Calu3 (cell line): ENCODE results near the gene HIRA. TPM values are rescaled to one million over a fixed set of nuclear protein-coding genes. Genes with fewer than 3 reads are reported as not detected.

Experiments used
- BruUV-seq: library from RNA; stranded (reverse); fragments of 400-500 nt; replicated peaks from 2 replicates; lab custom pipeline; 2021; lab: Mats Ljungman, UMichigan
- CTCF ChIA-PET: fragments of 300-600 bp; sonication (Branson Sonifier 250); formaldehyde crosslinking; loops from one replicate; lab custom pipeline; 2022; ENCODE audit warnings: antibody characterized with exemption; lab: Charles Lee
- DNase-seq: peaks from one replicate; pipeline ENCODE4 v3.0.0; 2022
- H3K27ac Mint-ChIP-seq: one replicate; pipeline ENCODE4 v1.8.0; 2022; ENCODE audit warnings: mixed read lengths; ENCODE audit not compliant: unreplicated experiment
- H3K27me3 Mint-ChIP-seq: one replicate; pipeline ENCODE4 v1.8.0; 2022; ENCODE audit warnings: mixed read lengths; ENCODE audit not compliant: unreplicated experiment
- H3K36me3 Mint-ChIP-seq: one replicate; pipeline ENCODE4 v1.8.0; 2022; ENCODE audit warnings: mild to moderate bottlenecking, moderate library complexity, mixed read lengths; ENCODE audit not compliant: insufficient read depth, unreplicated experiment
- H3K4me1 Mint-ChIP-seq: one replicate; pipeline ENCODE4 v1.8.0; 2022; ENCODE audit warnings: mild to moderate bottlenecking, low read depth, mixed read lengths; ENCODE audit not compliant: unreplicated experiment
- H3K4me3 Mint-ChIP-seq: one replicate; pipeline ENCODE4 v1.8.0; 2022; ENCODE audit warnings: mild to moderate bottlenecking, low read depth, moderate library complexity, mixed read lengths; ENCODE audit not compliant: unreplicated experiment
- H3K9me3 Mint-ChIP-seq: one replicate; pipeline ENCODE4 v1.8.0; 2022; ENCODE audit warnings: low read depth, mixed read lengths; ENCODE audit not compliant: unreplicated experiment
- intact Hi-C: fragments of 100-400 bp; cut with micrococcal nuclease; formaldehyde crosslinking; loops from one replicate; pipeline ENCODE4 v1.10.0; 2022; ENCODE audit not compliant: unreplicated experiment
- total RNA-seq: library from RNA; stranded (reverse); gene quantifications from 2 replicates; pipeline ENCODE4 v1.2.3, GENCODE V29; 2022
- TF ChIP-seq, protein P1 (sequence below): fragments of 200-600 bp; IDR thresholded peaks from one replicate; pipeline ENCODE4 v1.8.0; 2022; ENCODE audit warnings: antibody characterized with exemption; ENCODE audit not compliant: unreplicated experiment

The HIRA gene
- total RNA-seq, 1 experiment from 2014 or later, result 36.4 TPM

DNA sequence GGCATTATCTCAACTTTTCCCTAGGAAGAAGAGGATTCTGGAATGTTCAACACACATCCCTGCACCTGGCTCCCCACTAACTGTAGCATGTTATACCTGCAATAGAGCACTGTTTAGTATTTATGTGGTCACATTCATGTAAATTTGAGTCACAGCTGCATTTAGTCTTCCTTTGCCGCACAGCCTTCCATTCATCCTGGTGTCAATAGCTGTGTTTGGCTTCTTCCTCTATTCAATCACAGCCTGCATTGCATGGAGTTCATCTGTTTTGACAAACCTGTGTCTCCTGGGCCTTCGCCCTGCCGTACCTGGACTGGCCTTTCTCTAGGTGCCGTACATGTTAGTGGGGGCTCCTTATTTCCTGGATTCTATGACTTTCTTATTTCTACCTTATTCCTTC is 20.0 kb upstream of the HIRA start:
- CTCF ChIA-PET, result no interaction called here
- H3K4me3 Mint-ChIP-seq, result no peak overlapping the region
- H3K36me3 Mint-ChIP-seq, result peaks cover 56% of the 10 kb centered on the region
- H3K9me3 Mint-ChIP-seq, result no peaks in the 10 kb centered on the region
- TF ChIP-seq, protein P1, sequence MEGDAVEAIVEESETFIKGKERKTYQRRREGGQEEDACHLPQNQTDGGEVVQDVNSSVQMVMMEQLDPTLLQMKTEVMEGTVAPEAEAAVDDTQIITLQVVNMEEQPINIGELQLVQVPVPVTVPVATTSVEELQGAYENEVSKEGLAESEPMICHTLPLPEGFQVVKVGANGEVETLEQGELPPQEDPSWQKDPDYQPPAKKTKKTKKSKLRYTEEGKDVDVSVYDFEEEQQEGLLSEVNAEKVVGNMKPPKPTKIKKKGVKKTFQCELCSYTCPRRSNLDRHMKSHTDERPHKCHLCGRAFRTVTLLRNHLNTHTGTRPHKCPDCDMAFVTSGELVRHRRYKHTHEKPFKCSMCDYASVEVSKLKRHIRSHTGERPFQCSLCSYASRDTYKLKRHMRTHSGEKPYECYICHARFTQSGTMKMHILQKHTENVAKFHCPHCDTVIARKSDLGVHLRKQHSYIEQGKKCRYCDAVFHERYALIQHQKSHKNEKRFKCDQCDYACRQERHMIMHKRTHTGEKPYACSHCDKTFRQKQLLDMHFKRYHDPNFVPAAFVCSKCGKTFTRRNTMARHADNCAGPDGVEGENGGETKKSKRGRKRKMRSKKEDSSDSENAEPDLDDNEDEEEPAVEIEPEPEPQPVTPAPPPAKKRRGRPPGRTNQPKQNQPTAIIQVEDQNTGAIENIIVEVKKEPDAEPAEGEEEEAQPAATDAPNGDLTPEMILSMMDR, result no peak
- H3K4me1 Mint-ChIP-seq, result peaks cover 7% of the 10 kb centered on the region
- peak overlapping the region; percentile 7 for H3K27ac Mint-ChIP-seq
- no peaks in the 10 kb centered on the region for H3K27me3 Mint-ChIP-seq
- intact Hi-C loops, result no loop called here
- no peak for DNase-seq
- no TSS peak for BruUV-seq

DNA sequence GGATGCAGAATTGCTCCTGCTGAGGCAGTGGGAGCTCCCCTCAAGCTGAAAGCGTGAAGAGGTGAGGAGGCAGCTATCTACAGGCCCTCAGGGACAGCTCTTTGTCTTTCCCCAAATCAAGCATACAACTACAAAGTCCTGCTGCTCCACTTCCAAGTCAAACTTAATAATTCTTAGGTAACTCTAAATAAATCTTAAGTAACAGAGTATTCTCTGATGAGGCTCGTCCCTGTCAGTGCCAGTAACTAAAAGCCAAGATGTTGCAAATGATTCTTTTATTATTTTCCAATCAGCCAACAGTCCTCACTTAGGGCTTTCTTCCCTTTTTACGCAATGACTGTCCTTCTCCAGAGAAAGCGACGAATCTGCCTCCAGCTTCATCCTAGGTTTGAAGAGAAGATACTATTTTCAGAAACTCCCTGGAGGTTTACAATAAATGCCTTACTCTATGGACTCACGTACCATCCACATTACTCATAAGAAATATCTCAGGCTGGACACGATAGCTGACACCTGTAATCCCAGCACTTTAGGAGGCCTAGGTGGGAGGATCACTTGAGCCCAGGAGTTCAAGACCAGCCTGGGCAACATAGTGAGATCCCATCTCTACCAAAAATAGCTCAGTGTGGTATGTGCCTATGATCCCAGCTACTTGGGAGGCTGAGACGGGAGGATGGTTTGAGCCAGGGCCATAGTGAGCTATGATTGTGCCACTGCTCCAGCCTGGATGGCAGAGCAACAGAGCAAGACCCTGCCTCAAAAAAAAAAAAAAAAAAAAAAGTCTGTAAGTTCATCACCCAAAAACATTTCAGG is 19.0 kb upstream of the HIRA start:
- intact Hi-C loops, result no loop called here
- TF ChIP-seq, protein P1, result no peak
- Mint-ChIP-seq H3K27me3 (no peaks in the 10 kb centered on the region), H3K36me3 (peaks cover 57% of the 10 kb centered on the region), H3K9me3 (no peaks in the 10 kb centered on the region), H3K4me1 (peaks cover 14% of the 10 kb centered on the region), H3K4me3 (no peak overlapping the region), H3K27ac (no peak overlapping the region)
- CTCF ChIA-PET, result no interaction called here
- BruUV-seq, result no TSS peak
- no peak for DNase-seq

DNA sequence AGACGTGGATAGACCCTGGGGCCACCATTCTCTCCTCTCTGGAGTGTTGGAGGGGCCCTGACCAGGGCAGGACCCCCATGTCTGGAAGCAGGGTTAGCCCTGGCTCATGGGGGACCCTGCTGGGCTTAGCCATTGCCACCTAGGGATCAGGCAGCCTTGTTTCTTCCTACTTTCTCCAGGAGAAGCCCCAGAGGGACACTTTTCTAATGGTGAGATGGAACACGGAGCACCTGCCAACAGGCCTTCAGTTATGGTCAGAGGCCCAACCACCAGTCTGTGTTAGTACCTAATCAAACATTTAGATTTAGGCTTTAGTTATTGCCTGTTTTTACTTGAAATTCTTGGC is 17.9 kb upstream of the HIRA start:
- TF ChIP-seq, protein P1, result no peak
- H3K9me3 Mint-ChIP-seq, result no peaks in the 10 kb centered on the region
- DNase-seq, result no peak
- H3K36me3 Mint-ChIP-seq, result peaks cover 47% of the 10 kb centered on the region
- H3K4me3 Mint-ChIP-seq, result no peak overlapping the region
- no TSS peak for BruUV-seq
- CTCF ChIA-PET, result no interaction called here
- H3K4me1 Mint-ChIP-seq, result peaks cover 14% of the 10 kb centered on the region
- H3K27me3 Mint-ChIP-seq, result no peaks in the 10 kb centered on the region
- intact Hi-C loops, result no loop called here
- H3K27ac Mint-ChIP-seq, result no peak overlapping the region

DNA sequence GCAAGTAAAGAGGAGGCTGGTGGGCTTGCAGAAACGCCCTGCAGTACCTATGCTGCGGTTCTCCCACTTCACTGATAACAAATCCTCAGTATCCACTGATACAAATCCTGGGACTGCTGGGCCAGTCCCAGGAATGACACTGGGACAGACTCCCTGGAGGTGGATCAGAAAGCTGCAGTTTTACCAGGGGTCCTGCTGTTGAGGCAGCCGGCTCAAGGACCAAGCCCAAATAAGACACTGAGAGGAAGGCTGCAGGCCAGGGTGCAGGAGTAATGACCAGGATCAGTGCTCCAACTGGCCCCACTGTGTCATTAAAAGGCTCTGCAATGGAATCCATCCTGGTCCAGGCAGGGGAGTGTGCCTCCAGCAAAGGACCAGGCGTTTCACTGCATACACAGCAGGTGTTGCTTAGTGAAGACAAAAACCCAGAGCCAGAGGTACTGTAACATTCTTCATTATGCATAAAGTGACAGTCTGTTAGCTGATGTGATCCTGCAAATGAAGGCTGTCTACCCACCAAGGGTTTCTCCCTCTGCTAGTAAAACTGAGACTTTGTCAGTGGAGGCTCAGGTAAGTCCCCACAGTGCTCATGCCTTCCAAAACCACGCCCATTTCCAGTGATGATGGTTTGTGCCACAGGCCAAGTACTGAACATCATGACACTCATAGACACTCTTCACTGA is 17.3 kb upstream of the HIRA start:
- CTCF ChIA-PET, result no interaction called here
- no peak overlapping the region for H3K27ac Mint-ChIP-seq
- BruUV-seq, result no TSS peak
- intact Hi-C loops, result no loop called here
- peaks cover 42% of the 10 kb centered on the region for H3K36me3 Mint-ChIP-seq
- H3K4me3 Mint-ChIP-seq, result peak overlapping the region; percentile 84
- DNase-seq, result no peak
- H3K4me1 Mint-ChIP-seq, result peaks cover 14% of the 10 kb centered on the region
- H3K27me3 Mint-ChIP-seq, result no peaks in the 10 kb centered on the region
- H3K9me3 Mint-ChIP-seq, result no peaks in the 10 kb centered on the region
- TF ChIP-seq, protein P1, result no peak
